ENCODE results near the gene SNX25. TPM values are rescaled to one million over a fixed set of nuclear protein-coding genes. Genes with fewer than 3 reads are reported as not detected.

Gene SNX25
- total and polyA plus RNA-seq, 2 of the 13 experiments (the other 11 are each of a cell fraction or from before 2014, with no cell fraction given) = 23.4 to 23.5 TPM

DNA sequence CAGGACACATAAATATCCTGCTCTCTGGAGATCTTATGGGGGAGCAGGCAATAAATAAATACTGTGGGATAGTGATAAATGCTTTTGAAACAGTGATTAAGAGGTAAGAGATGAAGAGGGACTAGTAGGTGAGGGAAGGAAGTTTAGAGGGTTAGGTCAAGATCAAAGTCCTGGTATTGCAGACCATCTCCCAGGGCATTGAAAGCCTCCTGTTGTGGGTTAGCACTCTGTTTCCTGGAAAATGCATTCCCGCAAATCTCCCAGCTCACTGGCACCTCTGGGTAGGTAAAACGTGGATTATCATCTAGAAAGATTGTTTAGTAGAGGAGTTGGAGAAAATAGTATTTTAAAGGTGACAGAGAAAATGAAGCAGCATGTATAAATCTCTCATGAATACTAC, 2.2 kb downstream of the SNX25 start (continued):
- TF ChIP-seq AHDC1 (CRISPR knock-in tag; IDR thresholded peaks at IDR 0.05; ENCODE audit: borderline replicate concordance) (peak; percentile 44; the same call in 1 of the 2 replicates), FIP1L1 (IDR thresholded peaks at IDR 0.05; ENCODE audit: borderline replicate concordance, insufficient read depth, low read depth, low read length) (no peak), ZNF333 (CRISPR knock-in tag; IDR thresholded peaks at IDR 0.05; ENCODE audit: borderline replicate concordance) (no peak), HINFP (CRISPR knock-in tag; IDR thresholded peaks at IDR 0.05; ENCODE audit: low read depth) (no peak), IKZF5 (CRISPR knock-in tag; IDR thresholded peaks at IDR 0.05) (0 out of 2 replicates have a peak, but pooled peaks have one; percentile 23), SAP130 (CRISPR knock-in tag; IDR thresholded peaks at IDR 0.05; ENCODE audit: low read depth) (peak; percentile 43), ZNF629 (CRISPR knock-in tag; conservative IDR thresholded peaks at IDR 0.05) (no peak), ELF3 (CRISPR knock-in tag; IDR thresholded peaks at IDR 0.05) (peak; percentile 70; the same call in 1 of the 2 replicates), GATAD2A (CRISPR knock-in tag; IDR thresholded peaks at IDR 0.05) (0 out of 2 replicates have a peak, but pooled peaks have one; percentile 16), HNF4A (CRISPR knock-in tag; IDR thresholded peaks at IDR 0.05) (peak; percentile 47; the same call in 1 of the 2 replicates), ZNF331 (CRISPR knock-in tag; IDR thresholded peaks at IDR 0.05) (no peak)
- TF ChIP-seq, protein P1, sequence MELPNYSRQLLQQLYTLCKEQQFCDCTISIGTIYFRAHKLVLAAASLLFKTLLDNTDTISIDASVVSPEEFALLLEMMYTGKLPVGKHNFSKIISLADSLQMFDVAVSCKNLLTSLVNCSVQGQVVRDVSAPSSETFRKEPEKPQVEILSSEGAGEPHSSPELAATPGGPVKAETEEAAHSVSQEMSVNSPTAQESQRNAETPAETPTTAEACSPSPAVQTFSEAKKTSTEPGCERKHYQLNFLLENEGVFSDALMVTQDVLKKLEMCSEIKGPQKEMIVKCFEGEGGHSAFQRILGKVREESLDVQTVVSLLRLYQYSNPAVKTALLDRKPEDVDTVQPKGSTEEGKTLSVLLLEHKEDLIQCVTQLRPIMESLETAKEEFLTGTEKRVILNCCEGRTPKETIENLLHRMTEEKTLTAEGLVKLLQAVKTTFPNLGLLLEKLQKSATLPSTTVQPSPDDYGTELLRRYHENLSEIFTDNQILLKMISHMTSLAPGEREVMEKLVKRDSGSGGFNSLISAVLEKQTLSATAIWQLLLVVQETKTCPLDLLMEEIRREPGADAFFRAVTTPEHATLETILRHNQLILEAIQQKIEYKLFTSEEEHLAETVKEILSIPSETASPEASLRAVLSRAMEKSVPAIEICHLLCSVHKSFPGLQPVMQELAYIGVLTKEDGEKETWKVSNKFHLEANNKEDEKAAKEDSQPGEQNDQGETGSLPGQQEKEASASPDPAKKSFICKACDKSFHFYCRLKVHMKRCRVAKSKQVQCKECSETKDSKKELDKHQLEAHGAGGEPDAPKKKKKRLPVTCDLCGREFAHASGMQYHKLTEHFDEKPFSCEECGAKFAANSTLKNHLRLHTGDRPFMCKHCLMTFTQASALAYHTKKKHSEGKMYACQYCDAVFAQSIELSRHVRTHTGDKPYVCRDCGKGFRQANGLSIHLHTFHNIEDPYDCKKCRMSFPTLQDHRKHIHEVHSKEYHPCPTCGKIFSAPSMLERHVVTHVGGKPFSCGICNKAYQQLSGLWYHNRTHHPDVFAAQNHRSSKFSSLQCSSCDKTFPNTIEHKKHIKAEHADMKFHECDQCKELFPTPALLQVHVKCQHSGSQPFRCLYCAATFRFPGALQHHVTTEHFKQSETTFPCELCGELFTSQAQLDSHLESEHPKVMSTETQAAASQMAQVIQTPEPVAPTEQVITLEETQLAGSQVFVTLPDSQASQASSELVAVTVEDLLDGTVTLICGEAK (IDR thresholded peaks at IDR 0.05) = no peak
- TF ChIP-seq, protein P1 (CRISPR knock-in tag; IDR thresholded peaks at IDR 0.05) = no peak
